ENCODE results near the gene P3R3URF.
"Not testable (repeated sequence)": the region's sequence is repeated elsewhere in the genome, so short reads cannot be mapped to it uniquely, and the experiment has no call there.

P3R3URF gene
- long read RNA-seq = 0 reads

- no peak within 1 kb of the TSS for H3K27ac ChIP-seq (replicated peaks)
- no peak within 1 kb of the TSS for H3K4me3 ChIP-seq (replicated peaks; ENCODE audit: insufficient read depth, low read length)
- H3K27me3 ChIP-seq (ENCODE audit: insufficient read depth, poor library complexity, severe bottlenecking) = no peaks in the 10 kb centered on the region
- TF ChIP-seq, protein P1, sequence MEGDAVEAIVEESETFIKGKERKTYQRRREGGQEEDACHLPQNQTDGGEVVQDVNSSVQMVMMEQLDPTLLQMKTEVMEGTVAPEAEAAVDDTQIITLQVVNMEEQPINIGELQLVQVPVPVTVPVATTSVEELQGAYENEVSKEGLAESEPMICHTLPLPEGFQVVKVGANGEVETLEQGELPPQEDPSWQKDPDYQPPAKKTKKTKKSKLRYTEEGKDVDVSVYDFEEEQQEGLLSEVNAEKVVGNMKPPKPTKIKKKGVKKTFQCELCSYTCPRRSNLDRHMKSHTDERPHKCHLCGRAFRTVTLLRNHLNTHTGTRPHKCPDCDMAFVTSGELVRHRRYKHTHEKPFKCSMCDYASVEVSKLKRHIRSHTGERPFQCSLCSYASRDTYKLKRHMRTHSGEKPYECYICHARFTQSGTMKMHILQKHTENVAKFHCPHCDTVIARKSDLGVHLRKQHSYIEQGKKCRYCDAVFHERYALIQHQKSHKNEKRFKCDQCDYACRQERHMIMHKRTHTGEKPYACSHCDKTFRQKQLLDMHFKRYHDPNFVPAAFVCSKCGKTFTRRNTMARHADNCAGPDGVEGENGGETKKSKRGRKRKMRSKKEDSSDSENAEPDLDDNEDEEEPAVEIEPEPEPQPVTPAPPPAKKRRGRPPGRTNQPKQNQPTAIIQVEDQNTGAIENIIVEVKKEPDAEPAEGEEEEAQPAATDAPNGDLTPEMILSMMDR (IDR thresholded peaks at IDR 0.05; ENCODE audit: insufficient read depth, low read length) = no peak
- TF ChIP-seq POLR2AphosphoS5 (IDR thresholded peaks at IDR 0.05; ENCODE audit: low read depth) = no peak
- no peak for TF ChIP-seq REST (IDR thresholded peaks at IDR 0.05; ENCODE audit: insufficient replicate concordance, low read depth)
- TF ChIP-seq SPI1 (IDR thresholded peaks at IDR 0.05; ENCODE audit: borderline replicate concordance, low read depth) = no peak
- DNase-seq (ENCODE audit: low read depth in 1 of 2, low spot score in 1 of 2) = no peak
Measured at GRCh38 chr1:46176211-46176865, at the start of gene P3R3URF. Gene P3R3URF, minus strand, starts transcription at chr1:46176488. Its CDS starts 17 bp downstream, at chr1:46176471.

DNA sequence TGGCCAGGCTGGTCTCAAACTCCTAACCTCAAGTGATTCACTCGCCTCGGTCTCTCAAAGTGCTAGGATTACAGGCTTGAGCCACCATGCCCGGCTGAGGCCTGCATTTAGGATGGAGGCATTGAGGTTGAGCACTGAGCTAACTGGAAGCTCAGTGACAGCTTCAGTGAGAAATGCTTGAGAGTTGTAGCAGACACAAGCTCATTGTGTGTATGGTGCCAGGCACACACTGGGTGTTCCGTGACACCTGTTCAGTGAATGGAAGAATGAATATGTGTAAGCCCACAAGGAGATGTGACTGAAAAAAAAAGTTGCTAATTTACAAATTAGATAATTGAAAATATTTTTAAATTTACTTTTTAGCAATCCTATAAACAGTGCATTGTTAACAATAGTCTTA is 48.7 kb upstream of the P3R3URF start:
- TF ChIP-seq, protein P1 (IDR thresholded peaks at IDR 0.05; ENCODE audit: insufficient read depth, low read length) = no peak
- TF ChIP-seq SPI1 (IDR thresholded peaks at IDR 0.05; ENCODE audit: borderline replicate concordance, low read depth) (no peak), REST (IDR thresholded peaks at IDR 0.05; ENCODE audit: insufficient replicate concordance, low read depth) (no peak), GABPA (IDR thresholded peaks at IDR 0.05; ENCODE audit: low read depth) (no peak)
- Histone ChIP-seq H3K4me3 (replicated peaks; ENCODE audit: insufficient read depth, low read length) (no peak overlapping the region), H3K27ac (replicated peaks) (no peak overlapping the region), H3K27me3 (ENCODE audit: insufficient read depth, poor library complexity, severe bottlenecking) (no peaks in the 10 kb centered on the region)
- DNase-seq (ENCODE audit: low read depth in 1 of 2, low spot score in 1 of 2) = no peak

- peak; percentile 48 to 71 for DNase-seq (ENCODE audit: low read depth in 1 of 2, low spot score in 1 of 2)
- TF ChIP-seq SPI1 (IDR thresholded peaks at IDR 0.05; ENCODE audit: borderline replicate concordance, low read depth) (no peak), REST (IDR thresholded peaks at IDR 0.05; ENCODE audit: insufficient replicate concordance, low read depth) (no peak), GABPA (IDR thresholded peaks at IDR 0.05; ENCODE audit: low read depth) (no peak), POLR2AphosphoS5 (IDR thresholded peaks at IDR 0.05; ENCODE audit: low read depth) (no peak)
- TF ChIP-seq, protein P1 (IDR thresholded peaks at IDR 0.05; ENCODE audit: insufficient read depth, low read length) = peak; percentile 97
- Histone ChIP-seq H3K27me3 (ENCODE audit: insufficient read depth, poor library complexity, severe bottlenecking) (no peaks in the 10 kb centered on the region), H3K4me3 (replicated peaks; ENCODE audit: insufficient read depth, low read length) (no peak overlapping the region), H3K27ac (replicated peaks) (no peak overlapping the region)
Measured at GRCh38 chr1:46223472-46223943, 47.2 kb upstream of the P3R3URF start.

DNA sequence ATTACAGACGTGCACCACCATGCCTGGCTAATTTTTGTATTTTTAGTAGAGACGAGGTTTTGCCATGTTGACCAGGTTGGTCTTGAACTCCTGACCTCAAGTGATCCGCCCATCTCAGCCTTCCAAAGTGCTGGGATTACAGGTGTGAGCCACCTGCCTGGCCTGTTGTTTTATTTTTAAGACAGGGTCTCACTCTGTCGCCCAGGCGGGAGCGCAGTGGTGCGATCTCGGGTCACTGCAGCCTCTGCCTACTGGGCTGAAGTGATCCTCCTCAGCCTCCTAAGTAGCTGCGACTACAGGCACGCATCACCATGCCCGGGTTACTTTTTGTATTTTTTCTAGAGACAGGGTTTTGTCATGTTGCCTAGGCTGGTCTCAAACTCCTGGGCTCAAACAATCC is 46.8 kb upstream of the P3R3URF start:
- not testable (repeated sequence) for H3K27ac ChIP-seq (replicated peaks); H3K27me3 ChIP-seq (ENCODE audit: insufficient read depth, poor library complexity, severe bottlenecking); H3K4me3 ChIP-seq (replicated peaks; ENCODE audit: insufficient read depth, low read length); DNase-seq (ENCODE audit: low read depth in 1 of 2, low spot score in 1 of 2)

All from HL-60 (cell line).